GM19395 (cell line): ENCODE measurements around the gene FBP2.

Experiments
- ATAC-seq: cut with Tn5 transposase; IDR thresholded peaks from one replicate; pipeline ENCODE4 v1.9.1; 2021; ENCODE audit warnings: mild to moderate bottlenecking, moderate library complexity; ENCODE audit not compliant: unreplicated experiment

The FBP2 gene

GRCh38 chr9:94593459-94594345 lies at the start of gene FBP2:
Gene FBP2, minus strand, starts transcription at chr9:94593824. Its CDS starts 98 bp downstream, at chr9:94593726.
- no peak for ATAC-seq

GRCh38 chr9:94643176-94643575 lies 49.6 kb upstream of the FBP2 start:
- no peak for ATAC-seq

- no peak for ATAC-seq
Measured at GRCh38 chr9:94642501-94642900, 48.9 kb upstream of the FBP2 start.

GRCh38 chr9:94639999-94640376 lies 46.4 kb upstream of the FBP2 start:
- ATAC-seq: no peak

- peak; percentile 72 for ATAC-seq
Measured at GRCh38 chr9:94639061-94639998, 45.7 kb upstream of the FBP2 start, which contains the start of gene FBP1. Gene FBP1, minus strand, starts transcription at chr9:94639518. Its CDS starts 208 bp downstream, at chr9:94639310.

- no peak for ATAC-seq
Measured at GRCh38 chr9:94638335-94639060, 44.9 kb upstream of the FBP2 start.

GRCh38 chr9:94632737-94633136 lies 39.1 kb upstream of the FBP2 start:
- ATAC-seq: no peak

- ATAC-seq: no peak
Measured at GRCh38 chr9:94631599-94631998, 38.0 kb upstream of the FBP2 start.

GRCh38 chr9:94630833-94631232 lies 37.2 kb upstream of the FBP2 start:
- ATAC-seq: no peak

- ATAC-seq: no peak
Measured at GRCh38 chr9:94630281-94630680, 36.7 kb upstream of the FBP2 start.

GRCh38 chr9:94627287-94627686 lies 33.7 kb upstream of the FBP2 start:
- ATAC-seq: no peak

GRCh38 chr9:94625835-94626234 lies 32.2 kb upstream of the FBP2 start:
- no peak for ATAC-seq

- ATAC-seq: no peak
Measured at GRCh38 chr9:94624629-94625028, 31.0 kb upstream of the FBP2 start.

- no peak for ATAC-seq
Measured at GRCh38 chr9:94623253-94623652, 29.6 kb upstream of the FBP2 start.

GRCh38 chr9:94622087-94622800 lies 28.6 kb upstream of the FBP2 start:
- no peak for ATAC-seq

GRCh38 chr9:94619026-94619425 lies 25.4 kb upstream of the FBP2 start:
- ATAC-seq: no peak

GRCh38 chr9:94613003-94613402 lies 19.4 kb upstream of the FBP2 start:
- ATAC-seq: no peak

- no peak for ATAC-seq
Measured at GRCh38 chr9:94612071-94612470, 18.4 kb upstream of the FBP2 start.

GRCh38 chr9:94611638-94612068 lies 18.0 kb upstream of the FBP2 start:
- ATAC-seq: no peak

- no peak for ATAC-seq
Measured at GRCh38 chr9:94610181-94610606, 16.6 kb upstream of the FBP2 start.
